HepG2 (cell line): ENCODE results near the gene CA6. TPM values are rescaled to one million over a fixed set of nuclear protein-coding genes. Genes with fewer than 3 reads are reported as not detected.

Source experiments
- AHR ChIP-seq: IDR thresholded peaks from 2 replicates; pipeline ENCODE4 v1.6.1; 2018; ENCODE audit warnings: missing genetic modification reagents, missing compliant biosample characterization
- CBX1 ChIP-seq: IDR thresholded peaks from one replicate; pipeline ENCODE4 v1.6.1; 2016; ENCODE audit warnings: antibody characterized with exemption, low read depth
- CHCHD3 ChIP-seq: sonication (generic); formaldehyde crosslinking; IDR thresholded peaks from 2 replicates; pipeline ENCODE4 v1.8.0; 2022; ENCODE audit warnings: mild to moderate bottlenecking, missing genetic modification reagents, moderate library complexity
- FOXA1 ChIP-seq, 2 experiments: fragments of 450-650 bp in 1 of 2; sonication (generic) in 1 of 2; formaldehyde crosslinking in 1 of 2; IDR thresholded peaks; 2 replicates each; pipeline versions ENCODE4 v1.4.0 to v1.6.1; 2016 to 2020; ENCODE audit warnings: missing genetic modification reagents in 1 of 2
- FOXA3 ChIP-seq: IDR thresholded peaks from 2 replicates; pipeline ENCODE4 v1.6.1; 2016; ENCODE audit warnings: missing genetic modification reagents, missing compliant biosample characterization
- FOXP1 ChIP-seq, 2 experiments: fragments of 450-650 bp in 1 of 2; IDR thresholded peaks; 2 replicates each; pipeline ENCODE4 v1.6.1; 2017 to 2018; ENCODE audit warnings: antibody characterized with exemption in 1 of 2
- ISX ChIP-seq: sonication (generic); formaldehyde crosslinking; conservative IDR thresholded peaks from 2 replicates; pipeline ENCODE4 v1.5.0; 2020; ENCODE audit warnings: missing genetic modification reagents
- KDM4B ChIP-seq: sonication (generic); formaldehyde crosslinking; IDR thresholded peaks from 2 replicates; pipeline ENCODE4 v1.4.0; 2020; ENCODE audit warnings: missing genetic modification reagents
- NKX3-1 ChIP-seq: sonication (generic); formaldehyde crosslinking; IDR thresholded peaks from 2 replicates; pipeline ENCODE4 v1.5.0; 2020; ENCODE audit warnings: missing genetic modification reagents
- PITX1 ChIP-seq: sonication (generic); formaldehyde crosslinking; IDR thresholded peaks from 2 replicates; pipeline ENCODE4 v1.5.1; 2020; ENCODE audit warnings: mild to moderate bottlenecking, missing genetic modification reagents
- RBFOX2 ChIP-seq: fragments of 200-400 bp; formaldehyde crosslinking; IDR thresholded peaks from 2 replicates; pipeline ENCODE4 v1.6.1; 2017; ENCODE audit warnings: low read depth, mild to moderate bottlenecking, low read length
- RCOR2 ChIP-seq: IDR thresholded peaks from 2 replicates; pipeline ENCODE4 v1.6.1; 2016; ENCODE audit warnings: missing biosample characterization, missing genetic modification reagents
- RXRB ChIP-seq: IDR thresholded peaks from 2 replicates; pipeline ENCODE4 v1.6.1; 2016; ENCODE audit warnings: borderline replicate concordance, missing genetic modification reagents, missing compliant biosample characterization
- ZBTB38 ChIP-seq: sonication (generic); formaldehyde crosslinking; IDR thresholded peaks from 2 replicates; pipeline ENCODE4 v1.5.1; 2020; ENCODE audit warnings: mild to moderate bottlenecking, missing genetic modification reagents
- ZNF33A ChIP-seq: sonication (generic); formaldehyde crosslinking; IDR thresholded peaks from 2 replicates; pipeline ENCODE4 v1.5.1; 2020; ENCODE audit warnings: missing genetic modification reagents, mild to moderate bottlenecking, moderate library complexity, borderline replicate concordance
- ZNF530 ChIP-seq: sonication (generic); formaldehyde crosslinking; IDR thresholded peaks from 2 replicates; pipeline ENCODE4 v1.5.0; 2020; ENCODE audit warnings: low read depth, mild to moderate bottlenecking, missing genetic modification reagents
- ZNF557 ChIP-seq: sonication (generic); formaldehyde crosslinking; IDR thresholded peaks from 2 replicates; pipeline ENCODE4 v1.4.0; 2020; ENCODE audit warnings: missing genetic modification reagents
- ZNF558 ChIP-seq: sonication (generic); formaldehyde crosslinking; IDR thresholded peaks from 2 replicates; pipeline ENCODE4 v1.9.0; 2022; ENCODE audit warnings: mild to moderate bottlenecking, missing genetic modification reagents, borderline replicate concordance
- polyA plus RNA-seq, 8 experiments: library from polyadenylated mRNA; depleted of rRNA in 3 of 8; stranded (reverse) in 7 of 8; unstranded in 1 of 8; fragments of >200 nt; fragmentation: Illumina TruSeq in 4 of 8; extraction: Trizol in 4 of 8; gene quantifications; 2 replicates each; pipeline versions ENCODE4 v1.2.1 to v1.2.3, GENCODE V29; 2011 to 2016; ENCODE audit warnings: low read depth in 4 of 8, missing spikeins in 1 of 8, mixed read lengths in 1 of 8; ENCODE audit not compliant: insufficient read depth in 1 of 8
- total RNA-seq, 5 experiments: library from RNA; depleted of rRNA; stranded (reverse); fragments of >200 nt; fragmentation: Illumina TruSeq; extraction: Trizol; gene quantifications; 2 replicates each; pipeline ENCODE4 v1.2.3, GENCODE V29; 2016; ENCODE audit warnings: low read depth in 1 of 5
- TF ChIP-seq, protein P1 (sequence below): fragments of 450-650 bp; IDR thresholded peaks from 2 replicates; pipeline ENCODE4 v1.6.1; 2017
- TF ChIP-seq, protein P2 (sequence below): sonication (generic); formaldehyde crosslinking; IDR thresholded peaks from 2 replicates; pipeline ENCODE4 v1.5.1; 2020; ENCODE audit warnings: mild to moderate bottlenecking, missing genetic modification reagents, borderline replicate concordance
- TF ChIP-seq, protein P3 (sequence below): IDR thresholded peaks from 2 replicates; pipeline ENCODE4 v1.6.1; 2016; ENCODE audit warnings: low read depth, control low read depth
- TF ChIP-seq, protein P4 (sequence below): sonication (generic); formaldehyde crosslinking; IDR thresholded peaks from 2 replicates; pipeline ENCODE4 v1.5.1; 2020; ENCODE audit warnings: missing genetic modification reagents, mild to moderate bottlenecking, borderline replicate concordance

CA6 gene
- total and polyA plus RNA-seq, 2 of the 13 experiments (the other 11 are each of a cell fraction or from before 2014, with no cell fraction given) = not detected

DNA sequence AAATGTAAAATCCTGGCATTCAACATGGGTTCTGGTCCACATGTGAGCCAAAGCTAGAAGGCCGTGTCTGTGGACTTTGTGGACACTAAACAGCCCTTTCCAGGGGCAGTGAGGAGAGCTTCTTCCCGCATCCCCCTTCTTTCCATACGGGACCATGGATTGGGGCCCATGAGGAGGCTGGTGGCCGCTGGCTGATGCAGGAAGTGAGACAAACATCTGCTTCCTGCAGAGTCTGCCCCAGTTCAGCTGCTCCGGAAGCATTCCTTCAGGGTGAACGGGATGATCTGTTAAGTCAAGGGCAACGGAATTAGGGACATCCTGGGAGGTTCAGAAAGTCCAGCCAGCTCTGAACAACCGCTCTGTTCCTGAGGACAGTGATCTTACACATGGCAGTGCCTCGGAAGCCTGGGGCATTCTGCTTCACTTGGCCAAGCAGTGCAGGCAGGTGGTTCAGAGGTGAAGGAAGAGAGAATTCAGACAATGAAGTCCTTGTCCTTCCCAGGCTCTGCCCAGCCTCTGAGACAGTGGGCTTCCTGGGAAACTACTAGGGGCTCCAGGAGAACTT, 1.5 kb downstream of the CA6 start (continued):
- TF ChIP-seq ZNF530 (no peak), RBFOX2 (no peak), NKX3-1 (CRISPR knock-in tag) (no peak), CBX1 (peak; percentile 72), CHCHD3 (no peak), ZNF558 (CRISPR knock-in tag) (no peak), ZNF33A (no peak), RXRB (peak; percentile 21; the same call in 1 of the 2 replicates), KDM4B (CRISPR knock-in tag) (no peak), PITX1 (CRISPR knock-in tag) (peak; percentile 76), ZNF557 (CRISPR knock-in tag) (peak; percentile 73; the same call in 1 of the 2 replicates), FOXA3 (CRISPR knock-in tag) (no peak), ZBTB38 (CRISPR knock-in tag) (peak; percentile 79; the same call in 1 of the 2 replicates), FOXP1 (IDR thresholded peaks at IDR 0.05) (no peak), FOXP1 (CRISPR knock-in tag; IDR thresholded peaks at IDR 0.05) (no peak), AHR (CRISPR knock-in tag) (no peak), FOXA1 (IDR thresholded peaks at IDR 0.05) (no peak), FOXA1 (CRISPR knock-in tag; IDR thresholded peaks at IDR 0.05) (no peak), RCOR2 (CRISPR knock-in tag) (0 out of 2 replicates have a peak, but pooled peaks have one; percentile 23), ISX (CRISPR knock-in tag) (no peak)
- TF ChIP-seq, protein P1, sequence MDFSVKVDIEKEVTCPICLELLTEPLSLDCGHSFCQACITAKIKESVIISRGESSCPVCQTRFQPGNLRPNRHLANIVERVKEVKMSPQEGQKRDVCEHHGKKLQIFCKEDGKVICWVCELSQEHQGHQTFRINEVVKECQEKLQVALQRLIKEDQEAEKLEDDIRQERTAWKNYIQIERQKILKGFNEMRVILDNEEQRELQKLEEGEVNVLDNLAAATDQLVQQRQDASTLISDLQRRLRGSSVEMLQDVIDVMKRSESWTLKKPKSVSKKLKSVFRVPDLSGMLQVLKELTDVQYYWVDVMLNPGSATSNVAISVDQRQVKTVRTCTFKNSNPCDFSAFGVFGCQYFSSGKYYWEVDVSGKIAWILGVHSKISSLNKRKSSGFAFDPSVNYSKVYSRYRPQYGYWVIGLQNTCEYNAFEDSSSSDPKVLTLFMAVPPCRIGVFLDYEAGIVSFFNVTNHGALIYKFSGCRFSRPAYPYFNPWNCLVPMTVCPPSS = no peak
- TF ChIP-seq, protein P2, sequence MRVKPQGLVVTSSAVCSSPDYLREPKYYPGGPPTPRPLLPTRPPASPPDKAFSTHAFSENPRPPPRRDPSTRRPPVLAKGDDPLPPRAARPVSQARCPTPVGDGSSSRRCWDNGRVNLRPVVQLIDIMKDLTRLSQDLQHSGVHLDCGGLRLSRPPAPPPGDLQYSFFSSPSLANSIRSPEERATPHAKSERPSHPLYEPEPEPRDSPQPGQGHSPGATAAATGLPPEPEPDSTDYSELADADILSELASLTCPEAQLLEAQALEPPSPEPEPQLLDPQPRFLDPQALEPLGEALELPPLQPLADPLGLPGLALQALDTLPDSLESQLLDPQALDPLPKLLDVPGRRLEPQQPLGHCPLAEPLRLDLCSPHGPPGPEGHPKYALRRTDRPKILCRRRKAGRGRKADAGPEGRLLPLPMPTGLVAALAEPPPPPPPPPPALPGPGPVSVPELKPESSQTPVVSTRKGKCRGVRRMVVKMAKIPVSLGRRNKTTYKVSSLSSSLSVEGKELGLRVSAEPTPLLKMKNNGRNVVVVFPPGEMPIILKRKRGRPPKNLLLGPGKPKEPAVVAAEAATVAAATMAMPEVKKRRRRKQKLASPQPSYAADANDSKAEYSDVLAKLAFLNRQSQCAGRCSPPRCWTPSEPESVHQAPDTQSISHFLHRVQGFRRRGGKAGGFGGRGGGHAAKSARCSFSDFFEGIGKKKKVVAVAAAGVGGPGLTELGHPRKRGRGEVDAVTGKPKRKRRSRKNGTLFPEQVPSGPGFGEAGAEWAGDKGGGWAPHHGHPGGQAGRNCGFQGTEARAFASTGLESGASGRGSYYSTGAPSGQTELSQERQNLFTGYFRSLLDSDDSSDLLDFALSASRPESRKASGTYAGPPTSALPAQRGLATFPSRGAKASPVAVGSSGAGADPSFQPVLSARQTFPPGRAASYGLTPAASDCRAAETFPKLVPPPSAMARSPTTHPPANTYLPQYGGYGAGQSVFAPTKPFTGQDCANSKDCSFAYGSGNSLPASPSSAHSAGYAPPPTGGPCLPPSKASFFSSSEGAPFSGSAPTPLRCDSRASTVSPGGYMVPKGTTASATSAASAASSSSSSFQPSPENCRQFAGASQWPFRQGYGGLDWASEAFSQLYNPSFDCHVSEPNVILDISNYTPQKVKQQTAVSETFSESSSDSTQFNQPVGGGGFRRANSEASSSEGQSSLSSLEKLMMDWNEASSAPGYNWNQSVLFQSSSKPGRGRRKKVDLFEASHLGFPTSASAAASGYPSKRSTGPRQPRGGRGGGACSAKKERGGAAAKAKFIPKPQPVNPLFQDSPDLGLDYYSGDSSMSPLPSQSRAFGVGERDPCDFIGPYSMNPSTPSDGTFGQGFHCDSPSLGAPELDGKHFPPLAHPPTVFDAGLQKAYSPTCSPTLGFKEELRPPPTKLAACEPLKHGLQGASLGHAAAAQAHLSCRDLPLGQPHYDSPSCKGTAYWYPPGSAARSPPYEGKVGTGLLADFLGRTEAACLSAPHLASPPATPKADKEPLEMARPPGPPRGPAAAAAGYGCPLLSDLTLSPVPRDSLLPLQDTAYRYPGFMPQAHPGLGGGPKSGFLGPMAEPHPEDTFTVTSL (CRISPR knock-in tag) = no peak
- TF ChIP-seq, protein P3, sequence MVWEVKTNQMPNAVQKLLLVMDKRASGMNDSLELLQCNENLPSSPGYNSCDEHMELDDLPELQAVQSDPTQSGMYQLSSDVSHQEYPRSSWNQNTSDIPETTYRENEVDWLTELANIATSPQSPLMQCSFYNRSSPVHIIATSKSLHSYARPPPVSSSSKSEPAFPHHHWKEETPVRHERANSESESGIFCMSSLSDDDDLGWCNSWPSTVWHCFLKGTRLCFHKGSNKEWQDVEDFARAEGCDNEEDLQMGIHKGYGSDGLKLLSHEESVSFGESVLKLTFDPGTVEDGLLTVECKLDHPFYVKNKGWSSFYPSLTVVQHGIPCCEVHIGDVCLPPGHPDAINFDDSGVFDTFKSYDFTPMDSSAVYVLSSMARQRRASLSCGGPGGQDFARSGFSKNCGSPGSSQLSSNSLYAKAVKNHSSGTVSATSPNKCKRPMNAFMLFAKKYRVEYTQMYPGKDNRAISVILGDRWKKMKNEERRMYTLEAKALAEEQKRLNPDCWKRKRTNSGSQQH (CRISPR knock-in tag) = no peak
- TF ChIP-seq, protein P4, sequence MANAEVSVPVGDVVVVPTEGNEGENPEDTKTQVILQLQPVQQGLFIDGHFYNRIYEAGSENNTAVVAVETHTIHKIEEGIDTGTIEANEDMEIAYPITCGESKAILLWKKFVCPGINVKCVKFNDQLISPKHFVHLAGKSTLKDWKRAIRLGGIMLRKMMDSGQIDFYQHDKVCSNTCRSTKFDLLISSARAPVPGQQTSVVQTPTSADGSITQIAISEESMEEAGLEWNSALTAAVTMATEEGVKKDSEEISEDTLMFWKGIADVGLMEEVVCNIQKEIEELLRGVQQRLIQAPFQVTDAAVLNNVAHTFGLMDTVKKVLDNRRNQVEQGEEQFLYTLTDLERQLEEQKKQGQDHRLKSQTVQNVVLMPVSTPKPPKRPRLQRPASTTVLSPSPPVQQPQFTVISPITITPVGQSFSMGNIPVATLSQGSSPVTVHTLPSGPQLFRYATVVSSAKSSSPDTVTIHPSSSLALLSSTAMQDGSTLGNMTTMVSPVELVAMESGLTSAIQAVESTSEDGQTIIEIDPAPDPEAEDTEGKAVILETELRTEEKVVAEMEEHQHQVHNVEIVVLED (CRISPR knock-in tag) = no peak
